SK-N-SH (cell line): ENCODE measurements around the gene PLCL2. TPM values are rescaled to one million over a fixed set of nuclear protein-coding genes. Genes with fewer than 3 reads are reported as not detected.

Source experiments
- CTCF ChIA-PET: fragments of 300-600, 350-600 bp; formaldehyde crosslinking; extraction: SDS; loops from one replicate; lab custom pipeline; 2021; lab: Yijun Ruan, JAX
- POLR2A ChIA-PET: fragments of 350-600 bp; sonication (Branson Sonifier 250); formaldehyde crosslinking; extraction: SDS; loops from one replicate; lab custom pipeline; 2020; ENCODE audit warnings: antibody characterized with exemption, inconsistent platforms; lab: Yijun Ruan, JAX
- DNase-seq: peaks from one replicate; pipeline ENCODE4 v3.0.0; 2012
- H2AFZ ChIP-seq: fragments of 200-600 bp; sonication (generic); 2 replicates; pipeline ENCODE4 v1.8.1; 2016; ENCODE audit warnings: antibody characterized with exemption, mild to moderate bottlenecking, low read depth
- H3F3A ChIP-seq: fragments of 200-600 bp; sonication (generic); replicated peaks from 2 replicates; pipeline ENCODE3; 2016; ENCODE audit warnings: antibody characterized with exemption, mild to moderate bottlenecking; ENCODE audit not compliant: insufficient read depth
- H3K27ac ChIP-seq, 2 experiments: fragments of 200-500 bp in 1 of 2; fragments of 200-600 bp in 1 of 2; sonication (Bioruptor generic) in 1 of 2; sonication (generic), shearing (Covaris generic) in 1 of 2; 2 replicates each; pipeline versions ENCODE4 v1.5.1 to v1.6.1; 2014 to 2016; ENCODE audit warnings: low read depth in 2 of 2, inconsistent platforms in 1 of 2, low read length in 1 of 2, mild to moderate bottlenecking in 1 of 2, mixed read lengths in 1 of 2
- H3K27me3 ChIP-seq: fragments of 200-600 bp; sonication (generic), shearing (Covaris generic); 2 replicates; pipeline ENCODE4 v1.6.1; 2016; ENCODE audit warnings: mixed run types; ENCODE audit not compliant: insufficient read depth
- H3K36me3 ChIP-seq, 2 experiments: fragments of 200-500 bp in 1 of 2; fragments of 200-600 bp in 1 of 2; sonication (Bioruptor generic) in 1 of 2; sonication (generic) in 1 of 2; replicated peaks in 1 of 2; 2 replicates each; pipeline versions ENCODE3 to v1.5.1; 2014 to 2016; ENCODE audit warnings: low read length in 1 of 2, mild to moderate bottlenecking in 1 of 2; ENCODE audit not compliant: insufficient read depth in 2 of 2, control insufficient read depth in 1 of 2
- H3K4me1 ChIP-seq, 2 experiments: fragments of 200-500 bp in 1 of 2; fragments of 200-600 bp in 1 of 2; sonication (Bioruptor generic) in 1 of 2; sonication (generic), shearing (Covaris generic) in 1 of 2; 2 replicates each; pipeline versions ENCODE4 v1.5.1 to v1.6.1; 2014 to 2016; ENCODE audit warnings: low read depth in 1 of 2, low read length in 1 of 2, mixed run types in 1 of 2; ENCODE audit not compliant: insufficient read depth in 2 of 2, control insufficient read depth in 1 of 2
- H3K4me2 ChIP-seq: fragments of 200-600 bp; sonication (generic), shearing (Covaris generic); 2 replicates; pipeline ENCODE4 v1.6.1; 2017; ENCODE audit warnings: mixed run types
- H3K4me3 ChIP-seq, 2 experiments: fragments of 200-500 bp in 1 of 2; fragments of 200-600 bp in 1 of 2; sonication (Bioruptor generic) in 1 of 2; sonication (generic), shearing (Covaris generic) in 1 of 2; 2 replicates each; pipeline versions ENCODE4 v1.5.1 to v1.8.1; 2014 to 2016; ENCODE audit warnings: low read depth in 2 of 2, inconsistent platforms in 1 of 2, low read length in 1 of 2, mild to moderate bottlenecking in 1 of 2, mixed read lengths in 1 of 2, moderate library complexity in 1 of 2
- H3K79me2 ChIP-seq: fragments of 200-600 bp; sonication (generic); 2 replicates; pipeline ENCODE4 v1.8.1; 2017; ENCODE audit warnings: mild to moderate bottlenecking; ENCODE audit not compliant: insufficient read depth
- H3K9ac ChIP-seq: fragments of 200-600 bp; sonication (generic); 2 replicates; pipeline ENCODE4 v1.6.1; 2017; ENCODE audit warnings: mixed run types
- H3K9me2 ChIP-seq: fragments of 200-600 bp; sonication (generic); 2 replicates; pipeline ENCODE4 v1.6.1; 2017; ENCODE audit warnings: mixed run types
- H3K9me3 ChIP-seq: fragments of 200-600 bp; sonication (generic); 2 replicates; pipeline ENCODE4 v1.6.1; 2017; ENCODE audit warnings: mixed run types, mild to moderate bottlenecking, moderate library complexity
- H4K20me1 ChIP-seq: fragments of 200-600 bp; sonication (generic); 2 replicates; pipeline ENCODE4 v1.6.1; 2017; ENCODE audit warnings: mild to moderate bottlenecking, mixed run types; ENCODE audit not compliant: insufficient read depth
- CTCF ChIP-seq: fragments of 200-600 bp; sonication (generic); IDR thresholded peaks from 2 replicates; pipeline ENCODE4 v1.6.1; 2017; ENCODE audit warnings: antibody characterized with exemption, mild to moderate bottlenecking, moderate library complexity
- ELF1 ChIP-seq: IDR thresholded peaks from 2 replicates; pipeline ENCODE4 v1.4.0; 2012
- EP300 ChIP-seq, 2 experiments: IDR thresholded peaks; 2 replicates each; pipeline versions ENCODE4 v1.4.0 to v1.6.1; 2012; ENCODE audit warnings: borderline replicate concordance in 1 of 2, low read depth in 1 of 2, low read length in 1 of 2
- EZH2phosphoT487 ChIP-seq: fragments of 200-600 bp; sonication (generic); IDR thresholded peaks from 2 replicates; pipeline ENCODE4 v1.6.1; 2017; ENCODE audit warnings: low read depth, mixed run types, mild to moderate bottlenecking, antibody characterized with exemption, moderate library complexity, borderline replicate concordance
- IRF3 ChIP-seq: fragments of 150-350 bp; IDR thresholded peaks from 2 replicates; pipeline ENCODE4 v1.6.1; 2016; ENCODE audit warnings: mild to moderate bottlenecking, low read depth, low read length
- MAX ChIP-seq: IDR thresholded peaks from 2 replicates; pipeline ENCODE4 v1.4.0; 2012; ENCODE audit warnings: low read depth
- MEF2A ChIP-seq: IDR thresholded peaks from 2 replicates; pipeline ENCODE4 v1.4.0; 2012; ENCODE audit warnings: low read depth, borderline replicate concordance
- NFIC ChIP-seq: IDR thresholded peaks from 2 replicates; pipeline ENCODE4 v1.4.0; 2012; ENCODE audit warnings: borderline replicate concordance
- NRF1 ChIP-seq: IDR thresholded peaks from 2 replicates; pipeline ENCODE4 v1.6.1; 2012; ENCODE audit warnings: low read depth, mild to moderate bottlenecking, low read length
- RAD21 ChIP-seq: IDR thresholded peaks from 2 replicates; pipeline ENCODE4 v1.6.1; 2012; ENCODE audit warnings: mild to moderate bottlenecking, low read length
- RCOR1 ChIP-seq: fragments of 150-350 bp; IDR thresholded peaks from 2 replicates; pipeline ENCODE4 v1.6.1; 2017; ENCODE audit warnings: antibody characterized with exemption, low read length
- SIN3A ChIP-seq: IDR thresholded peaks from 2 replicates; pipeline ENCODE4 v1.6.1; 2012; ENCODE audit warnings: low read depth, mild to moderate bottlenecking, low read length, moderate library complexity, borderline replicate concordance
- SMC3 ChIP-seq: IDR thresholded peaks from 2 replicates; pipeline ENCODE4 v1.6.1; 2012; ENCODE audit warnings: low read depth, low read length, improper control_type of control experiment
- TCF12 ChIP-seq: IDR thresholded peaks from 2 replicates; pipeline ENCODE4 v1.4.0; 2012
- TEAD4 ChIP-seq: IDR thresholded peaks from 2 replicates; pipeline ENCODE4 v1.4.0; 2012; ENCODE audit warnings: mild to moderate bottlenecking, borderline replicate concordance; ENCODE audit not compliant: insufficient read depth
- USF2 ChIP-seq: fragments of 150-350 bp; IDR thresholded peaks from 2 replicates; pipeline ENCODE4 v1.6.1; 2017; ENCODE audit warnings: antibody characterized with exemption, low read length, low read depth, borderline replicate concordance
- YY1 ChIP-seq: IDR thresholded peaks from 2 replicates; pipeline ENCODE4 v1.4.0; 2012; ENCODE audit warnings: low read depth, mild to moderate bottlenecking
- ZBTB33 ChIP-seq: IDR thresholded peaks from 2 replicates; pipeline ENCODE4 v1.4.0; 2012; ENCODE audit warnings: low read depth, borderline replicate concordance
- WGBS: methylation state at CpG from one replicate; pipeline ENCODE4 v1.1.6; 2017; ENCODE audit warnings: low lambda C conversion rate; 5-methylcytosine and 5-hydroxymethylcytosine counted together
- polyA plus RNA-seq, 3 experiments: library from polyadenylated mRNA; depleted of rRNA; stranded (reverse); fragments of >200 nt; gene quantifications; 2 replicates each; pipeline ENCODE4 v1.2.3, GENCODE V29; 2012
- TF ChIP-seq, protein P1 (sequence below): IDR thresholded peaks from 2 replicates; pipeline ENCODE4; 2012

The PLCL2 gene
- polyA plus RNA-seq, 1 of the 3 experiments (the other 2 are of a cell fraction) = 0.85 TPM

DNA sequence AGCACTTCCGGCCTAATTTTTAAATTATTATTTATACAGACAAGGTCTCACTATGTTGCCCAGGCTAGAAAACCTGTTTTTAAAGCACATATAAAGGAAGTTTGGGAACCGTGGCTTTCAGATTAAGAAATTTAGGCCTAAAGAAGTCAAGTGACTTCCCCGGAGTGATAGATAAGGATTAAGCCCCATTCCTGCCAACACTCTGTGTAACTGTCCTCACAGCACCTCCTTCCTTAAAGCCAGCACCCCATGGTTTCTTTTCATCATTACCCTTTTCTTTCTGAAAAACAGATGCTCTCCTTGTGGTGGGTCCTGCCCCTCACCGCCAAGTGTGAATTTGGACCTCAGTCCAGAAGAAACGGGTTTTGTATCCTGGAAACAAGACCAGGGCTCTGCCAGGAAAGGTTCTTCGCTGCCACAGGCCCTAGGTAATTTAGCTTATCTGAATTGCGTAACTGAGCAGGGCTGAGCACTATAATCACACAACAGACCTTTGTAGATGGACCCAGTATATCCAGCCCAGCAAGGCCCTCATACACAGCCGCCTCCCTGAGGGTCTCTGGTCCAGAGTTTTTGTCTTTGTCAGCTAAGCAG is 231.3 kb downstream of the PLCL2 start:
- no peak overlapping the region for H3K27ac ChIP-seq
- no peak overlapping the region for H3K9ac ChIP-seq
- no peaks in the 10 kb centered on the region; a peak in 1 of 4 replicates for H3K4me1 ChIP-seq
- 69% methylated on average over 8 of the region's 8 CpGs for WGBS
- POLR2A ChIA-PET = no interaction called here
- TF ChIP-seq TCF12 = no peak
- TF ChIP-seq CTCF = no peak
- TF ChIP-seq USF2 = no peak
- no peak for TF ChIP-seq RAD21
- TF ChIP-seq, protein P1, sequence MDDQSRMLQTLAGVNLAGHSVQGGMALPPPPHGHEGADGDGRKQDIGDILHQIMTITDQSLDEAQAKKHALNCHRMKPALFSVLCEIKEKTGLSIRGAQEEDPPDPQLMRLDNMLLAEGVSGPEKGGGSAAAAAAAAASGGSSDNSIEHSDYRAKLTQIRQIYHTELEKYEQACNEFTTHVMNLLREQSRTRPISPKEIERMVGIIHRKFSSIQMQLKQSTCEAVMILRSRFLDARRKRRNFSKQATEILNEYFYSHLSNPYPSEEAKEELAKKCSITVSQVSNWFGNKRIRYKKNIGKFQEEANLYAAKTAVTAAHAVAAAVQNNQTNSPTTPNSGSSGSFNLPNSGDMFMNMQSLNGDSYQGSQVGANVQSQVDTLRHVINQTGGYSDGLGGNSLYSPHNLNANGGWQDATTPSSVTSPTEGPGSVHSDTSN = no peak
- TF ChIP-seq MEF2A = no peak
- no peak for TF ChIP-seq ELF1
- no peak for TF ChIP-seq ZBTB33
- no peak for TF ChIP-seq SIN3A
- no peak for TF ChIP-seq SMC3
- TF ChIP-seq EP300 (IDR thresholded peaks at IDR 0.05; ENCODE audit: borderline replicate concordance in 1 of 2, low read depth in 1 of 2, low read length in 1 of 2) = no peak
- TF ChIP-seq IRF3 = no peak
- no peak for TF ChIP-seq TEAD4
- no peak for TF ChIP-seq NRF1
- no peak for TF ChIP-seq EZH2phosphoT487
- TF ChIP-seq YY1 = no peak
- TF ChIP-seq RCOR1 = no peak
- TF ChIP-seq NFIC = no peak
- no peak for TF ChIP-seq MAX
- no peaks in the 10 kb centered on the region for H3F3A ChIP-seq
- no peaks in the 10 kb centered on the region for H3K79me2 ChIP-seq
- CTCF ChIA-PET = no interaction called here
- no peaks in the 10 kb centered on the region for H3K27me3 ChIP-seq
- H4K20me1 ChIP-seq = no peaks in the 10 kb centered on the region
- H3K4me2 ChIP-seq = no peak overlapping the region
- no peaks in the 10 kb centered on the region for H3K9me3 ChIP-seq
- H3K4me3 ChIP-seq = no peak overlapping the region
- no peaks in the 10 kb centered on the region for H3K9me2 ChIP-seq
- DNase-seq = no peak
- H3K36me3 ChIP-seq = no peaks in the 10 kb centered on the region
- H2AFZ ChIP-seq = no peak overlapping the region
